ENCODE data around the gene CCDC69.

- TF ChIP-seq CREB1 (IDR thresholded peaks at IDR 0.05) (no peak), EZH2 (IDR thresholded peaks at IDR 0.05; ENCODE audit: low read depth, low read length, severe bottlenecking) (no peak), CTBP2 (IDR thresholded peaks at IDR 0.05; ENCODE audit: borderline replicate concordance, insufficient read depth, insufficient read length, low read length) (no peak)
- TF ChIP-seq, protein P1, sequence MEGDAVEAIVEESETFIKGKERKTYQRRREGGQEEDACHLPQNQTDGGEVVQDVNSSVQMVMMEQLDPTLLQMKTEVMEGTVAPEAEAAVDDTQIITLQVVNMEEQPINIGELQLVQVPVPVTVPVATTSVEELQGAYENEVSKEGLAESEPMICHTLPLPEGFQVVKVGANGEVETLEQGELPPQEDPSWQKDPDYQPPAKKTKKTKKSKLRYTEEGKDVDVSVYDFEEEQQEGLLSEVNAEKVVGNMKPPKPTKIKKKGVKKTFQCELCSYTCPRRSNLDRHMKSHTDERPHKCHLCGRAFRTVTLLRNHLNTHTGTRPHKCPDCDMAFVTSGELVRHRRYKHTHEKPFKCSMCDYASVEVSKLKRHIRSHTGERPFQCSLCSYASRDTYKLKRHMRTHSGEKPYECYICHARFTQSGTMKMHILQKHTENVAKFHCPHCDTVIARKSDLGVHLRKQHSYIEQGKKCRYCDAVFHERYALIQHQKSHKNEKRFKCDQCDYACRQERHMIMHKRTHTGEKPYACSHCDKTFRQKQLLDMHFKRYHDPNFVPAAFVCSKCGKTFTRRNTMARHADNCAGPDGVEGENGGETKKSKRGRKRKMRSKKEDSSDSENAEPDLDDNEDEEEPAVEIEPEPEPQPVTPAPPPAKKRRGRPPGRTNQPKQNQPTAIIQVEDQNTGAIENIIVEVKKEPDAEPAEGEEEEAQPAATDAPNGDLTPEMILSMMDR (IDR thresholded peaks at IDR 0.05; ENCODE audit: control extremely low read depth in 1 of 3, insufficient read depth in 1 of 3, low read depth in 1 of 3, low read length in 3 of 3): no peak
Observed at GRCh38 chr5:151173711-151174611, 49.9 kb downstream of the CCDC69 start.
